HG02981 (cell line): Measurements from ENCODE around the gene WDR37.

Experiments used
- ATAC-seq: cut with Tn5 transposase; IDR thresholded peaks from one replicate; pipeline ENCODE4 v1.9.1; 2021; ENCODE audit warnings: mild to moderate bottlenecking, moderate library complexity; ENCODE audit not compliant: unreplicated experiment

Gene WDR37

DNA sequence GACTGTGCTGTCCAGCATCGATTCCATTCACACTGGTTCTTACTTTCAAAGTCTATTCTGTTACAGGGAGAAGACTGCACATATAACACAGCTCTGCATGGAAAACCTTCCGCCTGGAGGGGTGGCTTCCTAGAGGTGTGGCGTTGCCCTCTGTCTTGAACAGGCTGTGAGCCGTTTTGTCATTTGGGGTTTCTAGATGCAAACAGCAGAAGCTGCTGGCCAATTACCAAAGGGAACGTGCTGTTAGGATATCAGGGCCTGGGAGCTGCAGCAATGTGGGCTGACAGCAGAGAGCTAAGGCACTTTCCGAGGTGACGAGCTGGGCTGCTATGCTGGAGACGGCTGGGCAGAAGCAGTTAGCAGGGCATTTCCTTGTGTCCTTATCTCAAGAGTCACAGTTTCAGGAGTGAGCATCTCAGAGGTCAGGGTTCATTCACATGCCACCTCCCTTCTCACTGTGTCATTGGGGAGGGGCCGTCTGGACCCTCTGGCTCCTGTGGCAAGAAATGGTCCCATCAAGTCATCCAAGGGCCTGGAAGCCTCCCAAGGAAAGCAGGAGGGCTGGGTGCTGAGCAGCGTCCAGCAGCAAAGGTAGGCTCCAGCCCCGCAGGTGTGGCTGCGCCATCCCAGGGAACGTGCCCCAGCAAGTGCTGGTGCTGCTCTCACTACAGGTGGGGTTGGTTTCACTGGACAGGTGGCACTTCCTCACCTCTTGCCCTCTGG lies 106.5 kb downstream of the WDR37 start:
- no peak for ATAC-seq

GRCh38 chr10:1163204-1163660 lies 107.0 kb downstream of the WDR37 start:
- no peak for ATAC-seq

GRCh38 chr10:1163831-1164230 lies 107.6 kb downstream of the WDR37 start:
- no peak for ATAC-seq

DNA sequence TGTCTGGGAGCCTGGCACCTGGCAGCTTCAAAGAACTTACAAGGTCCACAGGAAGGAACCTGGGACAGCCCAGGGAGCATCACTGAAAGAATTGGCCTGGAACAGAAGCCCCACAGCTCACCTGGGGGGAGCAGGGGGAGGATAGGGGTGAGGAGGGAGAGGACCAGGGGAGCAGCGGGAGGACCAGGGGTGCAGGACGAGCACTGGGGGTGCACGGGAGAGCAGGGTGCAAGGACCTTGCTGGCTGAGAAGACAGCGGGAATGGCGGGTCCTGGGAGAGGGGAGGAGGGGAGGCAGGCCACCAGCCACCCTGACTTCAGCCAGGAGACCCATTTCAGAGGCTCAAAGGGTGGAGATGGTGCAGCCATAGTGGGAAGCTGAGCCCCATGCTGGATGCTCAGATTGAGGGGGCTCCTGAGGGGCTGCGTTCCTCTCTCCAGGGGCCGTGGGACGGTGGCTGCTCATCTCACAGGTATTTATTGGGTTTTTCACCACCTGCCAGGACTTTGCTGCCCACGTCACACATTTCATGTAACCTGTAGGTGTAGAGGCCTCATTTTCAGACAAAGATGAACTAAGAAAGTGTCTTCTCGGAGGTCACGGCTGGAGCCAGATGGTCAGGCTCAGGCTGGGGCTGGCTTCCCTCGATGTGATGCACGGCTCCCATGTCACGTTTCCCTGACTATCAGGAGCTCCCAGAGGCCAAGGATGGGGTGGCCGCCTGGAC lies 110.1 kb downstream of the WDR37 start:
- no peak for ATAC-seq

GRCh38 chr10:1166828-1167275 lies 110.7 kb downstream of the WDR37 start:
- ATAC-seq, result no peak

- ATAC-seq, result no peak
Measured at GRCh38 chr10:1168763-1169162, 112.6 kb downstream of the WDR37 start.

DNA sequence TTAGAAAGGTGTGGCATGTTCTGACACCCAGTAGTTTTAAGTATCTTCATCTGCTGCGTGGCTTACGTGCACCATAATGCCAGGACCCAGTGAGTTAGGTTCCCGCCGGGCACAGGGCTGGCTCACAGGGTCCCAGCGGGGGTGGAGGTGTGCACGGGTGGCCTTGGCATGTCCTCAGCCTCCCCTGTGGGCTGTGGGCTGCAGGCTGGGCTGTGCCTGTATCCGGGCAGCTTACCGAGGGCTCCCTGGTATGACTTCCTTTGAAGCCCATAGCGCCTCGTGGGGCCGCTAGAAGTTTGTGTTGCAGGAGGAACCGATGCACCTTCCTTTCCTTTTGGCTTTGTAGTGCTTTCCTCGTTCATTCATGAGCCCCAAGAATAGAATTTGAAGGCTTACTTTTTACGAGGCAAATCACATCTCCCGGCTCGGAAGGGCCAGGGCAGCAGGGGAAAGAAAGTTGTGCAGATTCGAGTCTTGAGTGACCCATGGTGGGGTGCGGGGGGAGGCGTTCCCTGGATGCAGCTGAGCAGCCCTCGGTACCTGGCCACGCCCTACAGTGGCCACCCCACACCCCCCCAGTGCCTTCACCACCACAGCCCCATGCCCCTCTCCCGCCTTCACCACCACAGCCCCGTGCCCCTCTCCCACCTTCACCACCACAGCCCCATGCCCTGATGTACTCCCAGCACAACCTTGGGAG lies 113.2 kb downstream of the WDR37 start:
- no peak for ATAC-seq

DNA sequence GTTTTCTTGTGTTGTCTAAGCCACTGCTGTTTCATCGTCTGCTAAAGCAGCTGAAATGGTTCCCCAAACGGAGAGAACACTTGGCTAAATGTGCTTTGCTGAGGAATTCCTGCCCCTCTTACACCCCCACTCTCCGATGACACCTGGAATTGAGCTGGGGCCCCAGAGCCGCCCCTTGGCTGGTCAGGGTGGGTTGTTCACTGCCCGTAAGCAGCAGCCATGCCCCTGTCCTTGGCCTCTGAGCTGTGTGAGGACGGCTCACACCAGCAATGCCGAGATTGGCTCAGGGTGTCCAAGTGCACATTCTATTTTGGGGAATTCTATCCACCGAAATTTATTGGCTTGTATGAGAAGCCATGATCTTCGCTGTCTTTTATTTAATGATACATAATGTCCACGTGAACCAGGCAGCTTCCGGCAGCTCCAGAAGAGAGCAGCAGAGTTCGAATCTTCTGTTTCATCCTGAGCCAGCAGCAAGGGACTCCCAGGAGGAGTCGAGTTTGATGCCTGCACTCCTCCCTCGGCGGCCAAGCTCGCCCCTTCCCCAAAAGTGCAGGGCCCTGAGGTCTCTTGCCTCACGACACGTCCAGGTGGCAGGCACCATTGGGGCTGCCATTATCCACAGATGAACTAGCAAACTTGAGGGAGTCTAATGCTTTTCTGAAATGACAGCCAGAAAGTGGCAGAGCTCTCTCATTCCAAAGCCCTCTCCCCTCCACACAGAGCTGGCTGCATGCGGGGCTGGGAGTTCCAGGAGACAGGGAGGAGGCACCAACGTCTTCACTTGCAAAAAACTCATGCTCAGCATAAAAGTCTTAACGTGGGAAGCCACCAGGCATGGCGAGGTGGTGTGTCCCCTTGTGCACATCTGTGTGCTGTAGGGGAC lies 114.0 kb downstream of the WDR37 start:
- no peak for ATAC-seq

GRCh38 chr10:1170867-1171180 lies 114.6 kb downstream of the WDR37 start:
- no peak for ATAC-seq

DNA sequence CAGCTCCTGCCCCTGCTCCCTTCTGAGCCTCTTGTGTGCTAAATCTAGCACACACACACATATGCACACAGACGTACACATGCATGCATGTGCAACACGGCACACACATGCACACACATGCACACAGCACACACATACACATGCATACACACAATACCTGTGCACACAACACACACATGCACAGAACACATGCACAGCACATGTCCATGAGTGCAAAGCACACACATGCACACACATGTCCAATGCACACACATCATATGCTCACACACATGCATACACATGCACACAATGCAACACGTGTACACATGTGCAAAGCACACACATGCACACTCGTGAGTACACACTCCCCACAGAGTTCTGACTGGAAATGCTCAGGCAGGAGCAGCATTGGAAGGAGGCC lies 115.0 kb downstream of the WDR37 start:
- no peak for ATAC-seq

DNA sequence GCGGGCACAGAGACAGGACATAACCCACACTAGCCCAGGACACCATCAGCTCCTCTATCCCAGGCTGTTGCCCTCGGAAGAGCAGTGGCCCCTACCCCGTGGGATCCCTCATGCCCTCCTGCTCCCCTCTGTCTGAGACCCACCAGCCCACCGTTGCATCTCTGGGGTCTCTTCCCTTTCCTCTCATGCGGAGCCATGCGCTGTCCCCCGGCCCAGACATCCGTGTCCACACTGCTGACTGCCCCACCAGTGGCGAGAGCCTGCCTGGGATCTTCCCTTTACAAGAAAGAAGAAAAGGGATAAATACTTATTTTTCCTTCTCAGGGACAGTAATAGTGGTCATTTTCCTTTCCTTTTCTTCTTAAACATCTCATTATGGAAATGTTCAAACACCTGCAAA lies 115.4 kb downstream of the WDR37 start:
- no peak for ATAC-seq

DNA sequence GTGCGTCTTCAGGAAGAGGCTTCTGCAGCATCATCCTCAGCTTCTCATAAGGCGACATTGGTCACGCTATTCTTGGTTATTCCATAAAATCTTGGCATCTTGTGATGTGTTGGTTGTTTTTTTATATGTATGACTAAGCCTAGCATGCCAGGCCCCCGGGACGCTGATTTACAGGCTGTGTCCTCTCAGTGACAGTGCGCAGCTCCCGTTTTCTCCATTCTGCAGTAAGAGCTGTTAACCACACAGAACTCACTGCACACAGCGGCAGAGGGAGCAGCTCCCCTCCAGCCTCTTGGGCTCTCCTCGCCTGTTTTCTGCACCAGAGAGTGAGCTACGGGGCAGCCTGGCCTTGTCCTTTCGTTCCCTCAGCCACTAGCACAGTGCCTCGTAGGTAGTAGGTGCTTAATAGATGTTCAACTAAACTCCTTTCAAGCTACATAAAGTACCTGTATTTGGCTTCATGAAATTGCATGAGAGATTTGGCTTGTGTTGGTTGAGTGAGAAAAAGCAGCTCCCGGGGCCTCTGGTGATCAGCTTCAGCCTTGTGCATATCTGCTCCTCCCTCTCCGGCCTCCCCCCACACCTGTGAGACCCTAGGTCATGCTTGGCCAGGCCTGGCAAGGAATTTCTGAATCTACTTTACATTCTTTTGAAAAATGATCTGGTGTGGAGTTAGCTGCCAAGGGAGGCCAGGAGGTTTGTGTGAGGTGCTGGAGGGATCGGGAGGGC lies 116.2 kb downstream of the WDR37 start:
- no peak for ATAC-seq

DNA sequence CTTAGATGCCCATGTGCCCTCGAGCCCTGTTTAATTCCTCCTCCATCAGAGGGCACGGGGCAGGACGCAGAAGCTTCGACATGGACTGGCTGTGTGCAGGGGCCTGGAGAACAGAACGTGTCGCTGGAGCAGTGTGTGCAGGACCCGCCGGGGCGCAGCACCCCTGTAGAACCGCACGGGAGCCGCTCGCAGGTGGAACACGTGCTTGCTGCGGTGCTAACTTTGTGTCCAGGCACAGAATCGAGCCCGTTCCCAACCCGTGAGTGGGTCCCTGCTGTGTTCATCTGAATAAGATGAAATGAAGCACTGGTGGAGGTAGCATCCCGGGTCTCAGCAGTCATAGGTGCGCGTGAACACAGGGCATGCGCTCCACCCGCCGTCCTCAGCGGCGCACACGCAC lies 116.9 kb downstream of the WDR37 start:
- ATAC-seq, result no peak

DNA sequence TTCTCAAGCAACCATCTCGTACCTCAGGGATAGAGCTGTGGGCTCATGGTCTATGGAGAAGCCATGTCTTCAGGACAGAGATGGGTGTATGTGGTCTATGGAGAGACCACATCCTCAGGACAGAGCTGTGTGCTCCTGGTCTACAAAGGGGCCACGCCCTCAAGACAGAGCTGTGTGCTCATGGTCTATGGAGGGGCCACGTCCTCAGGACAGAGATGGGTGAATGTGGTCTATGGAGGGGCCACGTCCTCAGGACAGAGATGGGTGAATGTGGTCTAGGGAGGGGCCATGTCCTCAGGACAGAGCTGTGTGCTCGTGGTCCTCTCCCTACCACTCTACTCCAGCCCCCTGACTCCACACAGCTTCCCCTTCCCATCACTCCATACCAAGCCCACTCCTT lies 117.8 kb downstream of the WDR37 start:
- ATAC-seq, result no peak

DNA sequence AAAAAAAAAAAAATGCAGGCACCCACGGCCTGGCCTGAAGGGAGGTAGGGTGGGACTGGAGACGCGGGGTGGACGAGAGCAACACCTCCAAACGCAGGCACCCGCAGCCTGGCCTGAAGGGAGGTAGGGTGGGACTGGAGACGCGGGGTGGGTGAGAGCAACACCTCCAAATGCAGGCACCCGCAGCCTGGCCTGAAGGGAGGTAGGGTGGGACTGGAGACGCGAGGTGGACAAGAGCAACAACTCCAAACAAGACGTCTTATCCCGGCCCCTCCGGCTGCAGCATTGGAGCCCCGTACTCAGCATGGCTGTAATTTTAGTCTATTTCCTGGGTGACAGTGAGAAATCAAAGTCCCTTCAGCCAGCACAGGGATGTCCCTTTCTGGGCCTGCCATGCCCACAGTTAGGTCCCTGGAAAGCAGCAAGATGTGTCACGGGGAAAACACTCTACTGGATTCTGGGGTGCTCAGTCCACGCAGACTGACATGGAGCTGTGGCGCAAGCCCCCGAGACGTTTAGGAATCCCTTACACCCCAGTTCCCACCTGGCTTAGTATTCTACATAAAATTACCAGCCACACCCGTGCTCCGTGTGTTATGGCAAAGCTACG lies 119.9 kb downstream of the WDR37 start:
- ATAC-seq, result no peak

GRCh38 chr10:1177936-1178335 lies 121.8 kb downstream of the WDR37 start:
- no peak for ATAC-seq

- ATAC-seq, result no peak
Measured at GRCh38 chr10:1178506-1178905, 122.3 kb downstream of the WDR37 start.

DNA sequence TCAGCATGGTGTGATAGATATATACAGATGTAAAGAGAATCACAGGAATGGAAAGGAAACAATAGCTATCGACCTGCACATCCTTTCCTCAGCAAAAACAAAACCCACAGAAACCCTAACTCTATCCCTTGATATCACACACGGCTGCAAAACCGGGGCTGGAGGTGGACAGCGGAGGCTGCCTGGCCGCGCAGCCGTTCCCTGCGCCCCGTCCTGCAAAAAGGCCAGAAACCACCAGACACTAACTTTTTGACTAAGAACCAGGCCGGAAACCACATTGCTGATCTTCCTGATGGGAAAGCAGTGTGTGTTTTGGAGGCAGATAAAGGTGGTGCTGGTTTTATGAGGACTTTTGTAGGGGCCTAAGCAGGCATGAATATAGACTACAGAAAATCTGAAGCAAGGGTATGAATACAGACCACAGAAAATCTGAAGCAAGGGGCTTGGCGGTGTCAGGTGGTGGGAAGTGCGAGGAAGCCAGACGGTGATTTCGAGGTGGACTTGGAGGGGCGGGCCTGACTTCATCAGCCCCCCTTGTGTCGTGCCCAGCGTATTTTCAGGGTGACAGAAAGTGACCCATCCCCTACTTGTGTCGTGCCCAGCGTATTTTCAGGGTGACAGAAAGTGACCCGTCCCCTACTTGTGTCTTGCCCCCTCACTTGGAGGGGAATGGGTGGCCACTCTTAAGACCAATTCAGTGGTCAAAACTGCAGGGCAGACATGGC lies 123.3 kb downstream of the WDR37 start:
- no peak for ATAC-seq

DNA sequence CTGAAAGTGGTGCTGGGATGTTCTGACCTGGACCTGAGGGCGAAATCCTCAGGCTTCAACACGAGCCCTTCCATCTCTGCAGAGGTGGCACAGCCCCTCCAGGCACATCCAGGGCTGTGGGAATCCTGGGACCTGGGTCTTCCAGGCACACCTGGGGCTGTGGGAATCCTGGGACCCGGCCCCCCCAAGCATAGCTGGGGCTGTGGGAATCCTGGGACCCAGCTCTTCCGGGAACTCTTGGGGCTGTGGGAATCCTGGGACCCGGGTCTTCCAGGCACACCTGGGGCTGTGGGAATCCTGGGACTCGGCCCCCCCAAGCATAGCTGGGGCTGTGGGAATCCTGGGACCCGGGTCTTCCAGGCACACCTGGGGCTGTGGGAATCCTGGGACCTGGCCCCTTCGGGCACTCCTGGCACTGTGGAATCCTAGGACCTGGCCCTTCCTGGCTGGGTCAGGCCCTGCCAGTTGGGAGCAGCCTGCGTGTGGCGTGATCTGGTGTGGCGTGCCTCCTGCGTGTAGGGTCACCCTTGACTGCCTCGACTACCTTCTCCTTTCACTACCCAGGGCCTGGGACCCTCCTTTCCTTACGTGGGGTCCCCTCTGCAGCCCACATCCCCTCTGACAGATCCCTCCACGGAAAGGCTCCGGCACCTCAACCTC lies 124.0 kb downstream of the WDR37 start:
- no peak for ATAC-seq
